K562 (cell line): ENCODE data around the gene SCFD2. TPM values are rescaled to one million over a fixed set of nuclear protein-coding genes. Genes with fewer than 3 reads are reported as not detected.

Experiments
- ATAC-seq: fragments of 200-7000 bp; cut with Tn5 transposase; 3 replicates; pipeline ENCODE4 v1.9.1; 2020; ENCODE audit warnings: moderate library complexity
- BruUV-seq: library from RNA; stranded (reverse); fragments of 400-500 nt; replicated peaks from 2 replicates; lab custom pipeline; 2021; lab: Mats Ljungman, UMichigan
- CTCF ChIA-PET: fragments of 300-600 bp; formaldehyde crosslinking; extraction: SDS; loops from one replicate; lab custom pipeline; 2021; ENCODE audit warnings: low intra/inter-chr PET ratio; lab: Yijun Ruan, JAX
- POLR2A ChIA-PET: fragments of 300-600, 350-650 bp; sonication (Branson Sonifier 250); formaldehyde crosslinking; extraction: SDS; loops from one replicate; lab custom pipeline; 2021; ENCODE audit warnings: antibody characterized with exemption, inconsistent platforms; lab: Yijun Ruan, JAX
- DNase-seq, 4 experiments: peaks; one replicate each; pipeline versions ENCODE4 v3.0.0 to v3.0.0-alpha.2; 2011 to 2018; ENCODE audit warnings: low spot score in 3 of 4, mixed read lengths in 3 of 4; ENCODE audit errors: extremely low read depth in 1 of 4
- FAIRE-seq: peaks from 2 replicates; lab custom pipeline; 2011; peaks lifted over from hg19 to GRCh38; lab: Jason Lieb, UNC
- H2AFZ ChIP-seq: 2 replicates; pipeline ENCODE4 v1.6.0; 2011; ENCODE audit warnings: low read depth, low read length, control low read depth, inconsistent platforms
- H3K27ac ChIP-seq: fragments of 200-600 bp; 3 replicates; pipeline ENCODE4 v1.8.0; 2011; ENCODE audit warnings: low read depth, mild to moderate bottlenecking, control low read depth, inconsistent platforms, low read length, moderate library complexity, mixed read lengths; ENCODE audit errors: extremely low read depth
- H3K27me3 ChIP-seq, 2 experiments: fragments of 300-600 bp in 1 of 2; 2 replicates in 1 of 2; 3 replicates in 1 of 2; pipeline versions ENCODE4 v1.6.0 to v1.8.0; 2011; ENCODE audit warnings: inconsistent platforms in 2 of 2, low read length in 2 of 2, mild to moderate bottlenecking in 1 of 2, mixed read lengths in 1 of 2, moderate library complexity in 1 of 2; ENCODE audit not compliant: control insufficient read depth in 2 of 2, insufficient read depth in 2 of 2
- H3K36me3 ChIP-seq: fragments of 300-600 bp; 3 replicates; pipeline ENCODE4 v1.8.0; 2011; ENCODE audit warnings: mild to moderate bottlenecking, low read length, inconsistent platforms; ENCODE audit not compliant: control insufficient read depth, insufficient read depth
- H3K4me1 ChIP-seq, 2 experiments: fragments of 200-600 bp in 1 of 2; replicated peaks in 1 of 2; 2 replicates in 1 of 2; 3 replicates in 1 of 2; pipeline versions ENCODE4 v1.5.1 to v1.8.0; 2011; ENCODE audit warnings: inconsistent platforms in 2 of 2, low read length in 2 of 2, mild to moderate bottlenecking in 1 of 2, mixed read lengths in 1 of 2, moderate library complexity in 1 of 2; ENCODE audit not compliant: control insufficient read depth in 2 of 2, insufficient read depth in 2 of 2
- H3K4me2 ChIP-seq: 2 replicates; pipeline ENCODE4 v1.6.1; 2011; ENCODE audit warnings: low read length, control low read depth, inconsistent platforms, mixed read lengths; ENCODE audit not compliant: insufficient read depth
- H3K4me3 ChIP-seq: fragments of 200-600 bp; sonication (generic), shearing (Covaris generic); 2 replicates; pipeline ENCODE4 v1.5.1; 2016; ENCODE audit warnings: control low read depth, inconsistent platforms
- H3K79me2 ChIP-seq: fragments of 200-600 bp; 3 replicates; pipeline ENCODE4 v1.8.0; 2011; ENCODE audit warnings: low read length, inconsistent platforms; ENCODE audit not compliant: control insufficient read depth, insufficient read depth
- H3K9ac ChIP-seq, 2 experiments: 2 replicates each; pipeline versions ENCODE4 v1.6.0 to v1.6.1; 2011; ENCODE audit warnings: low read depth in 2 of 2, low read length in 2 of 2, control low read depth in 1 of 2, inconsistent platforms in 1 of 2, mild to moderate bottlenecking in 1 of 2, mixed read lengths in 1 of 2; ENCODE audit not compliant: insufficient read depth in 1 of 2
- H3K9me1 ChIP-seq: one replicate; pipeline ENCODE4 v1.6.0; 2011; ENCODE audit warnings: inconsistent platforms, mild to moderate bottlenecking, low read length, moderate library complexity; ENCODE audit not compliant: control insufficient read depth, insufficient read depth
- H3K9me3 ChIP-seq: replicated peaks from 2 replicates; pipeline ENCODE4 v1.5.1; 2011; ENCODE audit warnings: low read depth, low read length, inconsistent platforms; ENCODE audit not compliant: control insufficient read depth, insufficient read depth
- H4K20me1 ChIP-seq: replicated peaks from 2 replicates; pipeline ENCODE4 v1.6.1; 2011; ENCODE audit warnings: low read length, inconsistent platforms, mixed read lengths; ENCODE audit not compliant: control insufficient read depth, insufficient read depth
- ATF3 ChIP-seq, 2 experiments: fragments of 450-650 bp in 1 of 2; sonication (generic) in 1 of 2; formaldehyde crosslinking in 1 of 2; IDR thresholded peaks in 1 of 2; conservative IDR thresholded peaks in 1 of 2; 2 replicates each; pipeline versions ENCODE4 v1.6.1 to v1.8.1; 2016 to 2023; ENCODE audit warnings: mild to moderate bottlenecking in 2 of 2, moderate library complexity in 2 of 2, inconsistent platforms in 1 of 2, missing genetic modification reagents in 1 of 2
- BCL6 ChIP-seq: fragments of 250-450 bp; sonication (Bioruptor Pico); IDR thresholded peaks from 2 replicates; pipeline ENCODE4 v1.4.0; 2020
- CXXC5 ChIP-seq: fragments of 250-450 bp; sonication (Bioruptor Pico); IDR thresholded peaks from 2 replicates; pipeline ENCODE4 v1.8.0; 2022; ENCODE audit warnings: inconsistent platforms, mild to moderate bottlenecking, moderate library complexity
- E2F1 ChIP-seq: sonication (generic); formaldehyde crosslinking; IDR thresholded peaks from 2 replicates; pipeline ENCODE4 v1.8.1; 2023; ENCODE audit warnings: mild to moderate bottlenecking, missing genetic modification reagents, moderate library complexity
- ETV6 ChIP-seq, 3 experiments: fragments of 150-350 bp in 1 of 3; sonication (generic) in 1 of 3; formaldehyde crosslinking in 1 of 3; IDR thresholded peaks; 2 replicates each; pipeline versions ENCODE4 v1.6.1 to v1.8.0; 2014 to 2022; ENCODE audit warnings: borderline replicate concordance in 2 of 3, low read depth in 2 of 3, antibody characterized with exemption in 1 of 3, low read length in 1 of 3, mild to moderate bottlenecking in 1 of 3, missing genetic modification reagents in 1 of 3
- FOXO4 ChIP-seq: fragments of 450-650 bp; formaldehyde crosslinking; IDR thresholded peaks from 2 replicates; pipeline ENCODE4 v1.4.0; 2020; ENCODE audit warnings: mild to moderate bottlenecking, moderate library complexity
- KDM2B ChIP-seq: fragments of 250-450 bp; sonication (Bioruptor Pico); IDR thresholded peaks from 2 replicates; pipeline ENCODE4 v1.8.0; 2021; ENCODE audit warnings: mild to moderate bottlenecking, moderate library complexity
- KDM5B ChIP-seq: fragments of 200-600 bp; sonication (generic); IDR thresholded peaks from 2 replicates; pipeline ENCODE4 v1.6.1; 2012; ENCODE audit warnings: low read depth, mild to moderate bottlenecking, moderate library complexity, low read length, control low read depth, inconsistent platforms; ENCODE audit not compliant: insufficient replicate concordance
- SAFB ChIP-seq: fragments of 200-400 bp; formaldehyde crosslinking; IDR thresholded peaks from 2 replicates; pipeline ENCODE4 v1.6.1; 2017; ENCODE audit warnings: low read depth, low read length, borderline replicate concordance
- SAFB2 ChIP-seq: fragments of 200-400 bp; formaldehyde crosslinking; IDR thresholded peaks from 2 replicates; pipeline ENCODE4 v1.6.1; 2018; ENCODE audit warnings: borderline replicate concordance, low read length, low read depth, moderate library complexity; ENCODE audit not compliant: severe bottlenecking
- TAL1 ChIP-seq: fragments of 450-650 bp; IDR thresholded peaks from 2 replicates; pipeline ENCODE4 v1.6.1; 2016; ENCODE audit warnings: mild to moderate bottlenecking
- ZBTB33 ChIP-seq: sonication (generic); formaldehyde crosslinking; IDR thresholded peaks from 2 replicates; pipeline ENCODE4 v1.8.1; 2023; ENCODE audit warnings: mild to moderate bottlenecking, missing genetic modification reagents
- ZNF133 ChIP-seq: fragments of 250-450 bp; sonication (Bioruptor Pico); IDR thresholded peaks from 2 replicates; pipeline ENCODE4 v1.4.0; 2020; ENCODE audit warnings: mild to moderate bottlenecking
- ZNF134 ChIP-seq: fragments of 250-450 bp; sonication (Bioruptor Pico); conservative IDR thresholded peaks from 2 replicates; pipeline ENCODE4 v1.4.0; 2020
- WGBS: fragments of 100-300 bp; shearing (Covaris generic); methylation state at CpG from one replicate; pipeline ENCODE4 v1.1.6; 2016; ENCODE audit warnings: low coverage, mixed read lengths; ENCODE audit not compliant: insufficient coverage; ENCODE audit errors: missing lambda C conversion rate; 5-methylcytosine and 5-hydroxymethylcytosine counted together
- in situ Hi-C: fragments of 300-500 bp; cut with MboI; formaldehyde crosslinking; loops from 4 replicates; pipeline ENCODE4 v1.15.0; 2018; ENCODE audit warnings: inconsistent platforms, mixed read lengths
- intact Hi-C: fragments of 100-400 bp; cut with micrococcal nuclease; formaldehyde crosslinking; loops from 2 replicates; pipeline ENCODE4 v1.14.2; 2022
- polyA plus RNA-seq, 8 experiments: library from polyadenylated mRNA; depleted of rRNA in 4 of 8; stranded (reverse) in 5 of 8; unstranded in 3 of 8; fragments of >200 nt; fragmentation: Nextera tagmentation in 2 of 8; fragmentation: Illumina TruSeq in 1 of 8; extraction: Ambion mirVana in 2 of 8; extraction: Trizol in 1 of 8; gene quantifications; 2 replicates each; pipeline versions ENCODE4 v1.2.1 to v1.2.3, GENCODE V29; 2011 to 2014; ENCODE audit warnings: inconsistent platforms in 1 of 8, missing spikeins in 1 of 8
- total RNA-seq, 7 experiments: library from RNA; depleted of rRNA in 6 of 7; stranded (reverse); fragments of >200 nt in 6 of 7; fragmentation: Illumina TruSeq in 2 of 7; extraction: Trizol in 2 of 7; gene quantifications; 2 replicates each; pipeline versions ENCODE4 v1.2.1 to v1.2.3, GENCODE V29; 2011 to 2021; ENCODE audit warnings: low replicate concordance in 1 of 7

The SCFD2 gene
- total and polyA plus RNA-seq, 9 of the 15 experiments (the other 6 are each of a cell fraction or from before 2014, with no cell fraction given) = 5.7 to 30.3 (median 22.8) TPM

GRCh38 chr4:53105313-53105712 is 260.5 kb downstream of the SCFD2 start:
- Histone ChIP-seq H3K4me1 (no peaks in the 10 kb centered on the region), H3K9me1 (no peaks in the 10 kb centered on the region), H2AFZ (no peak overlapping the region), H3K79me2 (no peaks in the 10 kb centered on the region), H3K27ac (no peak overlapping the region), H3K9me3 (no peaks in the 10 kb centered on the region), H4K20me1 (no peaks in the 10 kb centered on the region), H3K4me2 (no peak overlapping the region), H3K27me3 (no peaks in the 10 kb centered on the region), H3K36me3 (no peaks in the 10 kb centered on the region), H3K4me3 (no peak overlapping the region), H3K9ac (no peak overlapping the region)
- BruUV-seq = no TSS peak
- WGBS = 41% methylated on average over 5 of the region's 6 CpGs
- in situ Hi-C loops (no loop called here), intact Hi-C loops (no loop called here)
- ATAC-seq (no peak), FAIRE-seq (no peak), DNase-seq (no peak)
- ChIA-PET POLR2A (no interaction called here), CTCF (no interaction called here)
- no peak for TF ChIP-seq ATF3 (IDR thresholded peaks at IDR 0.05)
- TF ChIP-seq ATF3 (CRISPR knock-in tag; conservative IDR thresholded peaks at IDR 0.05) = no peak
- no peak for TF ChIP-seq ETV6 (IDR thresholded peaks at IDR 0.05; ENCODE audit: borderline replicate concordance in 1 of 2, low read depth in 2 of 2, low read length in 1 of 2)
- no peak for TF ChIP-seq ETV6 (CRISPR knock-in tag; IDR thresholded peaks at IDR 0.05; ENCODE audit: borderline replicate concordance)
- no peak for TF ChIP-seq ZNF134 (CRISPR knock-in tag)
- no peak for TF ChIP-seq TAL1
- TF ChIP-seq KDM2B = no peak
- TF ChIP-seq SAFB2 = no peak
- no peak for TF ChIP-seq CXXC5 (CRISPR knock-in tag)
- no peak for TF ChIP-seq ZNF133 (CRISPR knock-in tag)
- TF ChIP-seq ZBTB33 (CRISPR knock-in tag) = no peak
- no peak for TF ChIP-seq KDM5B
- no peak for TF ChIP-seq FOXO4
- no peak for TF ChIP-seq BCL6 (CRISPR knock-in tag)
- TF ChIP-seq SAFB = no peak
- no peak for TF ChIP-seq E2F1 (CRISPR knock-in tag)
